GM21576 (cell line): ENCODE measurements around the gene MON2.

Experiments used
- ATAC-seq: cut with Tn5 transposase; IDR thresholded peaks from one replicate; pipeline ENCODE4 v1.9.1; 2021; ENCODE audit warnings: mild to moderate bottlenecking, moderate library complexity; ENCODE audit not compliant: unreplicated experiment

Gene MON2

DNA sequence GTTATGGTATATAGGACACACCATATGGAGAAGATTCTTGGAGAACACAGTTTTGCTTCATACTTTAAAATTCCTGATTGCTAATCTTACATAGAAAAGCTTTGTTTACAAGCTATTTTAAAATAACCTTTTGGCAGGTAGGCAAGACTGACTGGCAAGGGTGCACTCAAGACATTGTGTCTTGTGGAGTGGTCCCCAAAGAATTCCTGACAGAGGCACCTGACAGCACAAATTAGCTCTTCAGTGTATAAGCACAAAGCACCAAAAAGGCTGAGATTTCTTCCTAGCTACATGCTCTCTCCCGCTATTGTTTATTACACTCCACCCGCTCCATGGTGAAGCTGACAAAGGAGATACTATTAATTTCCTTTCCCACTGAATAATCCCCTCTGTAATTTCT, 139.4 kb downstream of the MON2 start:
- no peak for ATAC-seq

DNA sequence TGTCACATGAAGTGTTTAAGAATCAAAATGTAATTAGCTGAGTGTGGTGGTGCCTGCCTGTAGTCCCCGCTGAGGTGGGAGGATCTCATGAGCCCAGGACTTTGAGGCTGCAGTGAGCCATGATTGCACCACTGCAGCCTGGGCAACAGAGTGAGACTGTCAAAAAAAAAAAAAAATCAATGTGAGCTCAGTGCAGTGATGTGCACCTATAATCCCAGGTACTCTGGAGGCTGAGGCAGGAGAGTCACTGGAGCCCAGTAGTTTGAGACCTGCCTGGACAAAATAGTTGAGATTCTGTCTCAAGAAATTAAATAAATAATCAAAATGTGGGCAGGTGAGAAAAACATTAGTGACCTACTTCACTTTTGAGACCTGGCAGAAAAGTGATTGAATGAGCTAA, 140.0 kb downstream of the MON2 start:
- ATAC-seq: no peak

DNA sequence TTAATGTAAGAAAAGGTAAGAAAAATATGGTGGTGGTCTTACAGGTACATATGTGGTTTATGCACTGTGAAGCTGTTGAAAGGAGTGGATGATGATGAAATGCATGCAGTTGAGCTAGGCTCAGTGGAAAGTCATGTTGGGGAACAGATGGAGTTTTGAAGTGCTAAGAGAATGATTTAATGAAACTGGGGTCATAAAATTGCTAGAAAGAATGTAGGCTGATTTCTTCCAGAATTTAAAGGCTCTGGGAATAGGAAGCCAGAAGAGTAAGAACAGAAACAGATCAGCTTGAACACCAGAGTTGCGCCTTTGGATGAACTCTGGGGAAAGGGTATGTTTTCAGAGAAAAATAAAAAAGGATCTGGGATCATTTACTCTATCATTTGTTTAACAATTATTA, 146.5 kb downstream of the MON2 start:
- no peak for ATAC-seq

DNA sequence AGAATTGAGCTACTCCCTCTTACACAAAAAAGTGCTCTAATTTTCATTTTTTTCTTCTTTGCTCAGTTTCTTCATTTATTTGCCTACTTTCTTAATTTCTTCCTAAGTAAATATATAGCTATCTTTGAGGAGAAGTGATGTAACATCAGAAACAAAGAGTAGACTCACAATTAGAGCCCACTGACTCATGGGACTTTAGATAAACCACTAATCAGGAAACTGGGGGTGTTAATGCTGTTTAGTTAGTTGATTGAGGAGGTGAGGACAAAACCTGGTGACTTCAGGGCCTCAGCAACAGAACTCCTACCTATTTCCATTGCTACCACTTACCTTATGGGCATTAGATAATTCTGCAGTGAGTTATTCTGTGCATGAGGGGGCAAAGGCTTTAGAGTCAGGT, 151.7 kb downstream of the MON2 start:
- no peak for ATAC-seq

DNA sequence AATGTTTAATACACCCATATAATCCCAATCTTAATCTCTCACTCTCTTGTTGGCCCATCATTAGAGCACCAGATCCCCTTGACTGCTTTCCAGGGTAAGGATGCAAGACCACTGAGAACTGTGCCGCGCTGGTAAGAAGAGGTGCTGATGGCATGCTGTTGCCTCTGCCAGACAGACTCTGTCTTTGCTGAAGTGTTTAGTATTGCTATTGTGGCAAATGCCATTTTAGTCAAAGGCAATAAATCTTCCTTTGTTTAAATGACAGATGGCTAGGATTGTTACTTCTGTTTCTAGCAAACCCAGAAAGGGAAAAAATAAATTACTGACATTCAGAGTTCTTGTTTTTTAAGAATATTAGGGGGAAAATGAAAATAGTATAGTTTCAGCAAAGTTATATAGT, 152.3 kb downstream of the MON2 start:
- ATAC-seq: no peak

DNA sequence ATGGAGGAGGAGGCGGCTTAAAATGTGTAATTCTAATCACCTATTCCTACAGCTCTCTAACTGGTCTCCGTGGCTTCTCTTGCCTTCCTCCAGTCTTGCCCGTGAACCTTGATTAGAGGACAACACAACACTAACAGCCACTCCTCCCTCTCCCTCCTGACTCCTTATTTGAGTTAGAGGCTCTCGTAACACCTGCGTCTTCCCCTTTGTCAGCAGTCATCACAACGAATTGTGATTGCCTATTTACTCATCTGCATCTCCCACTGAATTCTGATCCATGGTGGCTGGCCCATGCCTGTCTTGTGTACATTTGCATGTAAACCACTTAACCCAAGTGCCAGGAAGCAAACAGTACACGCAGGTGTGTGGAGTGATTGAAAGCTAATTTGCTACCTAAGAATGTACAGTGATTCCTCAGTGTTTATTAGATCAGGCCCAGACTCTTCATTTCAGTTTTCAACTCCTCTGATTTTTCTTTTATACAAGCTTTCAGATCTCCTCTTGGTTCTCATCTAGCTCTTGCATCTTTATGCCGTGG, 154.5 kb downstream of the MON2 start:
- no peak for ATAC-seq

DNA sequence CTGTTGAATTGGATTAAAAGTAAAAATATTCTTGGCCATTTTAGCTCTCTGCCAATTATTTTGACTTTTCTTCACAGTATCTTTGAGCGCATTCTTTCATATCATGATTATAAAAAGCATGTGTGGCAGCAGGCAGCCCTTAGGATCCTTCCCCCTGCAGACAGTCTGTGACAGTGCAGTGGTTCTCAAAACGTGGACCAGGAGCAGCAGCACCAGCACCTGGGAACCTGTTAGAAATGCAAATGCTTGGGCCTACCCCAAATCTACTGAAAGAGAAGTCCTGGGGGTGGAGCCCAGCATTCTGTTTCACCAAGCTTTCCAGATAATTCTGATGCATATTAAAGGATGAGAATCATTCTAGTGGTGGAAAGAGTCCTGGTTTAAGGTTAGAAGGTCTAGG, 155.6 kb downstream of the MON2 start:
- ATAC-seq: no peak

DNA sequence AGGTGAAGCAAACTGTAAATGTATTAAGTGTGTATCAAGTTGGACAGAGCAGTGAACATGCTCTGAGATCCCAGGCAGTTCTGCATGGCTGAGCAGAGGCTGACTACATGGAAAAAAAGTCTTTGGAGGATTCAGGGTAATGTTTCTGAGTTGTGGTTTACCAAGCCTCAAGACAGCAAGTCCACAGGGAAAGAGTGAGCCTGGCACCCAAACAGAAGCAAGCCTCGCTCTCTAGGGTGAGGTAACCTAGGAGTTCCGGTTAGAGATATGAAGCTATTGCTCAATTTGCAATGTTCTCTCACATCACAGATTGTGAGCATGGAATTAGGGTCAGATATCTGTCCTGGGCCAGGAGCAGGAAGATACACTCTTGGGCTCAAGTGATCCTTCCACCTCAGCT, 158.6 kb downstream of the MON2 start:
- no peak for ATAC-seq

DNA sequence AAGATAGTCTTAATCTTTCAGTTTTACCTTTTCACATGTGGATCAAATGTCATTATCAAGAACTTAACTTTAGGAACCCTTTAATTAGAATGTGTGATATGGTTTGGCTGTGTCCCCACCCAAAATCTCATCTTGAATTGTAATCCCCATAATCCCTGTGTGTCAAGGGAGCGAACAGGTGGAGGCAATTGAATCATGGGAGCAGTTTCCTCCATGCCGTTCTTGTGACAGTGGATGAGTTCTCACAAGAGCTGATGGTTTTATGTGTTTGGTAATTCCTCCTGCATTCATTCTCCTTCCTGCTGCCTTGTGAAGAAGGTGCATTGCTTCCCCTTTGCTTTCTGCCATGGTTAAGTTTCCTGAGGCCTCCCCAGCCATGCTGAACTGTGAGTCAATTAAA, 160.6 kb downstream of the MON2 start:
- no peak for ATAC-seq

DNA sequence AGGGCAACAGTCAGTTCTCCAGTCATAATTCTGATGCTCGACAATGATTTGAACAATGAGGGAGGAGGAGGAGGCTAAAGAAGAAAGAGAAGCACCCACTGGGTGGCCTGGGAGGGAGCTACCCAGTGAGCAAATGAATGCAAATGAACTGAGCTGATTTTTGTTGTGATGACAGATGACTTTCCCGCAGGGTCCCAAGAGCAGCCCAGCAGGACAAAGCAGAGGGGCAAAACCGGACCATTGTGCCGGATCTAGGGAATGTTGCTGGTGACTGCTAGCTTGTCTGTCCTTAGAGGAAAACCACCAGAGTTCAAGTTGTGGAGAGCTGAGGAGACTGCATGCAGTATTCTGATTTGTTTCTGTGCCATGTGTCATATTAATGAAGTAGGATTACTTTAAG, 162.8 kb downstream of the MON2 start:
- ATAC-seq: no peak

DNA sequence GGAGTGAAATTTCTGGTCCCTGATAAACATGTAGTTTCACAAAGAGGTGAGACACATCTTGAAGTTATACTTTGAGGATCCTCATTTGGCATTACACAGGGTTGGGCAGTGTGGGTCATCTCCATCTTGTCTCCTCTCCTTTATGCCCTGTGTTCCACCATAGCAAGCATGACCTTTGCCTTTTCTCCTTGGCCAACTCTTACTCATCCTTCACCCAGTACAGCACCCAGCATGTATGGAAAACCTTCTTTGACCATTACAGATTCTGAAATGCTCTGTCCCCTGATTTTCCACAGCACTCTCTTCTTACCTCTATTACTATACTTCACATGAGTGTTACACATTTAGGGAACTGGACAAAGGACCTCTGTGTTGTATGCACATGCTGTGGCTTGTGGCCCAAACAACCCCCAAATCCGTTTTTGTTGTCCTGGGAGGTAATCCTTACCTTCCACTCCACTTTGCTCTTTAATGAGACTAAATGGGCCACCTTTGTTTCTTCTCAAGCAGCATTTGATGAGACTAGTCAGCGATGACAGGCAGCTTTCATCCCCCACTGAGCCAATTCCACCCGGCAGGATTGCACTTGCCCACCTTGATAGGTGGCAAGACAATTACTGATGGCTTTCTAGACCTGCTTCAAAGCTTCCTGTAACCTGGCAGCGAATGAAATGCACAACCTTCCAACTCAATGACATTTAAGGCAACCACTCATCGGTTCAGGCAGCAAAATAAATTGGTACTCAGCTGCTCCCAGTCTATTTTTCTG, 163.5 kb downstream of the MON2 start:
- ATAC-seq: no peak

DNA sequence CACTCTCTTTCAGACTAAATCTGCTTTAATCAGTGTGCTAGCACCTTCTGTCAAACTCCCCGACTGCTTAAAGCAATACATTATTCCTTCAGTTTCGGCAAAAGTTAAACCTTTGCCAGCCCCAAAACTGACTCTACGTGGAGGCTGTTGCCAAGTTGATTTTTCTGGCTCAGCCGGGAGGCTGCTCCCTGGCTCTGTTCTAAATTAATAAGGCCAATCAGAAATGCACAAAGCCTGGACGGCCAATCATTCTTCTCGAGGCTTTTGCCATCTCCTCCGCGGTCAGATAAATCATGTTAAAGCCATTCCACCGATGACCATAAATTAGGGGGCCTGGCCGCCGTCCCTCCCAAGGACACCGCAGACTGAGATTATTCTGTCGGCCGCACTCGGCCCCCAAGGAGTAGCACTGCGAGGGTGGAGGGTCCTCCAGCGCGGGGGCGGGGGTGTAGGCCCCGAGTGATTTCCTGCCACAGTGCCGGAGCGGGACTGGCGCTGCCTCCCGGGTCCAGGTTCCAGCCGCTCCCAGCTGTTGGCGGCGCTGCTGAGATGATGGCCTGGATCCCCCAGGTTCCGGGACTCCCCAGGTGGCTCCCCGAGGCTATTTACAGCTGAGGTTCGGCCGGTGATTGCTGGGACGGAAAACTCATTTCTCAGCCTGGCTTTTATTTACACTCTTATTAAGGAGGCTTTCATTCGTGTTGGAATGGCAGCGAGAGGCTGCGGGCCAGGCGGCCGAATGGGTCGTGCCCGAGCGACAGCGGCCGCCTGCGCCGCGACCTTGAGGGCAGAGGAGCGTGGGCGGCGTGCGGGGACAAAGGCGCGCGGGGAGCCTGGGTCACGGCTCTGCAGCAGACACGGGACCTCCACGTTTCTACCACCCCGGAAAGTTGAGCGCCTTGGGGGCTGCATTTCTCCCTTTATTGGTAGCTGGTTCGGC, 165.1 kb downstream of the MON2 start:
- peak; percentile 69 for ATAC-seq

DNA sequence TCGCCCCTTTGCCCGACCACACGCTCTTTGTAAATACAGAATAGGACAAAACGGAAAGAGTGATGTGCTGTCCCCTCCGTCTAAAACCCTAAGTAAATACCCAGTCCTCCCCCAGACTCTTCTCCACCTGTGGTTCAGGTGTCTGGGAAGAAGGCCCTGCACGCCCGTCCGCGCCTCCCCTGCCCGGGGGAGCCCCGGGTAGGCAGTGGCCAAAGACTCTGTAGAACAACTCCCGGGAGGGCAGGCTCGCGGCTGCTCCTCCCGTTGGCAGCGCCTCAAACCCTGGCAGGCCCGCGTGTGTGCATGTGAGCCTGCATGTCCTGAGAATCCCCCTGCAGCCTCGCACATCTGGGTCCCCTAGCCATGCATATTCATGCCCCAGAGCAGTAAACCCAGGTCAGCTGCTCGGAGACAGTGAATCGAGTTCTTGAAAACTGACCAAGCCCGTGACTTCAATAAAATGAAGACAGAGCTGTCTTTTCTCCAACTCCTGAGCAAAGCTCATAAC, 165.8 kb downstream of the MON2 start:
- ATAC-seq: peak; percentile 36

DNA sequence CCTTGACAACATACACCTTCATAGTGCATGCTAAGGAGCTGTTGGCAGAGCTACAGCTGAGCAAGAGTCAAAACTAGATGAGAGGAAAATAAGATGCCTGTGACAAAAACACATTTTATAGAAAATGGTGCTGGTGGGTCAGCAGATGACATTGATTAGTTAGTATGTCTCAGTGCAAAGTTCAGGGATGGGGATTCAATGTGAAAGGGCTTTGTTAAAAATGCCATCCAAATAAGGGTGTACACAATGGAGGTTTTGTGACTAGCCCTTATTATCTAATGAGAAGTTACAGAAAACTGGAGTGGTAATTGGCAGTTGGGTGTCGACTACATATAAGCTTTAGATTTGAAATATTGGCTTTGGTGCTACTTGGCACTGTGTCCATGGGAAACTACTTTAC, 169.0 kb downstream of the MON2 start:
- ATAC-seq: no peak

DNA sequence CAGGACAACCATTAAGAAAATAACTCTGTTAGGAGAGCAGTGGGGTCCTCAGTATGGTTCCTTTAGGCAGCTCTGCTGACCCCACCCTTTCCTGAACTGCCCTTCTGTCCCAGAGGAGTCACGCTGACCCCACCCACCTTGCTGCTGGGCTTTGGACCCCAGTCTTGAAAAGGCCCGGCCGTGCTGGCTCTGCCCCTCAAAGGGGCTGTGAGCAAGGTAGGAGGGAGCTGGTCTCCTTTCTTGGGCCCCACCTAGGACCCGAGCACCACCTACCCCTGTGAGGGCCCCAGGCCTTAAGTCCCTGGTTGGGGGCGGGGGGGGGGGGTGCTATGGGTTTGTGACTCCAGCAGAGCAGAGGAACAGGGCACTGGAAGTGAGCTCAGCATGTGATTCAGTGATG, 171.1 kb downstream of the MON2 start:
- ATAC-seq: no peak

DNA sequence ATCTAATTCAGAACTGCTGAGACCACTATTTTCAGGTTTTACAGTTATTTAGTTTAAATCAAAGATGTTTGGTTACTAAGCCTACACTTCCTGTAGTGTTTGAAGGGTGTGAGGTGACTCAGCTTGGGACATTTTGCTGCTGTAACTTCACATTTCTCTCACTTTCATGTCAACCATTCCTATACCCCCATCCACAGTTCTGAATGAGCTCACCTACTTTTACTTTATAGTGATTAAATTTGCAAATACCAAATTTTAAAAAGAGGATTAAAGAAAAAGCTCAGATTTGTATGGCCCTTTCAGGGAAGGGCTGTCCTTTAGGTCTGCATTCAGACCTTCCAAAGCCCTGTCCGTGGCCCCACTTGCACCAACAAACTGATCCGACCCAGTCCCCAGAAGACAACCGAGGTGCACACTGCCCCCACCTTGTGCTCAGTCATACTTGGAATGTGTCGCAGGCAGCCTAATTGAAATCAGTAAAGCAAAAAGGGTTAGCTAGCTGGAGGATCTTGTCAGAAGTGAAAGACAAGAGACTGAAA, 174.4 kb downstream of the MON2 start:
- ATAC-seq: peak; percentile 88

DNA sequence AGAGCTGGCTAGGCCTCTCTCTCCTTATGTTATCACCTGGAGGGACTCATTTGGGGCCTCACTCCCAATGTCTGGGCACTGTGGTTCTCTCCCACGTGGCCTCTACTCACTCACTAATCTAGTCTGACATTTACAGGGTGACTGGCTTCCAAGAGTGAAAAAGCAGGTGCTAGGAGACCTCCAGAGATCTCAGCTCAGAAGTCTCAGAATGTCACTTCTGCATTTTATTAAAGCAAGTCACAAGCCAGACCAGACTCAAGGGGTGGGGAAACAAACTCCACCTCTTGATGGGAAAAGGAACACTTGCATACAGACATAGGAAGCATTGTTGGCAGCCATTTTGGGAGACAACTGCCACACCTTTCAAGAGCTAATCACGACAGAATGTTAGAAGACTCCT, 175.9 kb downstream of the MON2 start:
- no peak for ATAC-seq

DNA sequence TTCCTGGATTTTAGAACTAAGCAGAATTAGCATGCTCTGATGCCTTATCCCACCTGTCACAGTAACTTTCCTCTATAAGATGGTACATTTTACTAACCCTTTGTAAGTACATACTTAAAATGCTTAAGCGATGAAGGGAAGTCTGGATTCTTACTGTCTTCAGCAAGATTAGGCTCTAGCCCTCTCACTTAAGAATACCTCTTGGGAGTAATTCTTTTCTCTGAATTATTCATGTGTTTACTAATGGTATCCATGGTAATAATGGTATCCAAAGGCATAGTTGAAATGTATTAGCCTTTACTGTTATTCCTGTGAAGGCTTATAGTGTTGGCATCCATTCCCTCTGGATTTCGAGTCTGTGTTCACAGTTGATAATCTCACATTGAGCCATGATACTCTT, 176.9 kb downstream of the MON2 start:
- no peak for ATAC-seq

DNA sequence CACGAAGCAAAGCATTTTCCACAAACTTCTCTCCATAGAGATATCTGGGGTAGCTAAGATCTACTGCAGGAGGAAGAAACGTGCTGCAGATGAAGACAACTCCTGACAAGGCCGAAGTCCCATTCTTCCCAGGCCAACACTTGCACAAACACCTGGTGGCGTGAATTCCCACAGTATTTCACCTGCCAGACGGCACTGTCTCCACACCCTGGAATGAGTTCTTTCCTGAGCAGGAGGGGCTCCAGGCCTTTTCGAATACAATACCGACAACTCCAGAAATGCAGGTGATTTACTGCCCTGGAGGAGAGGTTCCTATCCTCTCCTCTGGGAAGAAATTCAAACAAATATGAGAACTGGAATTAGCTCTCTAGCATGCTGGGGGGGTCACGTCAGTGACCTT, 179.9 kb downstream of the MON2 start:
- no peak for ATAC-seq

DNA sequence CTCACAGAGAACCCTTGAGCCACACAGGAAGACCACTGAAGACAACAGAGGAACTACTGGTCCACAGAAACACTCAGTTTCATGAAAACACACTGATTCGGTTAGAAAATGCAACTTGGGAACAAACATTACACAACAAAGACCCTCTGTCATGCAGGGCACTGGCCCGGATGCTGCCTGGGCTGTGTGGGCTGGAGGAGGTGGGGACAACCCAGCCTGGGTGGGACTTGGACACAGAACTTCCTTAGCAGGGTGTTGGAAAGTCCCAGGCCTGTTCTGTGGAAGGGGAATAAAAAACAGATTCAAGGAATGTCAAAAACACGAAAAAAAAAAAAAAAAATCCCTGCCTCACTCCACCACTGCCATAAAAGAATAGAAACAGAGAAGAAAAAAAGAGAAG, 181.0 kb downstream of the MON2 start:
- no peak for ATAC-seq

DNA sequence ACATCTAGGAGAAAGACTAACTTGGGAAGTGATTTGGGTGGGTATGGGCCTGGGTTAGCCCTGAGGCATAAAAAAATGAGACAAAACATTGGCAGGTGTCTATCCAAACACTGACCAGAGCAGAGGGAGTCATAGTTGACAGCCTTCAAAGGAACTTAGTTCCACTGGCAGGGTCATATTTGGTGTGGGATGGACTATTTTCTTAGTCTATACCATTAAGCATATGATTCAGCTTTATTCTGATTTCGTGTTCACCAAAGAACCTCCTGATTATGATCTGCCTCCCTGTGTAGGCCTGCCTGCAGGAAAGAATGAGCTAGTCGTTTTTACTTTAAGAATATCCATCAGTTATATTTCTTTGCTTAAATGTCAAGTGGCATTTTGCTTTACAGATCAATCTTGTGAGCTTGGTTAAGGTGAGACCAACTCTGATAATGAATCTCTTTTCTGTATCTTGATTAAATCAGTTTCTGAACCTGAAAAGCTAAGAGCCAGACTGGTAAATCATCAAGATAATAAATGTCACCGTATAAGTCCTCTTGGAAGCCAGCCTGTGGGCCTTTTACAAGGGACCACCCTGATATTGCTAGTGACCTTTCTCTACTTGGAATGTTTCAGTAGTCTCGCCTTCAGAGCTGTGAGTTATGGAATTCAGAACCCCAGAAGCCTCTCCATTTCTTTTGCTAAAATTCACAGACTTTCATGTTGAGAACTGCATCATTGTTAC, 182.9 kb downstream of the MON2 start:
- no peak for ATAC-seq
